ENCODE data around the gene CREB3L2. TPM values are rescaled to one million over a fixed set of nuclear protein-coding genes. Genes with fewer than 3 reads are reported as not detected.

The CREB3L2 gene
- total and polyA plus RNA-seq, 10 of the 15 experiments (the other 5 are each of a cell fraction or from before 2014, with no cell fraction given), result 6.4 to 67.1 (median 26.2) TPM

DNA sequence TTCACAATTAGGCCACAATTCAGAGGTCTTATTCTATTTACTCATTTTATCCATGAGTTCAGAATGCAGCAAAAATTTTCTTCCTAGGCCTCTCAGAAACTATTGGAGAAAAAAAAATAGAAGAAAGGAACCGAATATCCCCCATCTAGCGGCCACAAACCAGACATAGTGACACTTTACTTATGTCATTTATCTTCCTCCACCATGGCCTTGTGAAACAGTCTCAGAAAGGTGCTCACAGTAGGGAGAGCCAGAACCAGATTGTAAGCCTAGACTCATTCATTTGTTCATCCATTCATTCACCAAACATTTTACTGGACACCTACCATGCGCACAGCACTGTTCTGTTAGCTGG, 16.0 kb downstream of the CREB3L2 start (continued):
- peak; percentile 38; the same call in 1 of the 2 replicates for TF ChIP-seq BCL11A (IDR thresholded peaks at IDR 0.05; ENCODE audit: low read depth, low read length)

DNA sequence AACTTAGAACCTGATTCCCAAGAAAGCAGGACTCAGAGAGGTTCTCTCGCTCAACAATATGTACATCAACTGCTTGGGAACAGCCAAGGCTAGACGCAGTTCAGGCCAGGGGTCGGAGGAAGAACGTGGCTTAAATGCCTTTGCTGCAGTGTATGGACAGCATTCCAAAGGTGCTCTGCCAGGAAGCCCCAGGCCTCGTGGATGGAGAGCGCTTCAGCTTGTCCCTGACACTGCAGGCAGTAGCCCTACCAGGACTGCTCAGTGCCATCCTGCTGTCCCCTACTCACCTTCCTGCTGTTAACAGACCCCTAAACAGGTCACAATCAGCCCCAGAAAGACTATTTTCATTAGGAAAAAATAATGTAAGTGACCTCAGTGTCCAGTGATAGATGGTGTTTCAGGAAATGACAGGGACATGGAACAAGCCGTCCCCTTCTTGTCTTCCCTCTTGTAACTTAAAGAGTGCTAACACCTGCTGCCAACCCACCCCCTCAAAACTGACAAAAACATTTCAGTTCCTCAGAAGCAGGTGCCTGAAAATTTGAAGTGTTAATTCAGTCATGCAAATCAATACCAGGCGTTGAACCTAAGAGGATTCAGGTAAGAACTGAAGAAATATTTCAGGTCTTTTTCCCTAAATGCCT, 16.5 kb downstream of the CREB3L2 start:
- H3K4me2 ChIP-seq (ENCODE audit: control insufficient read depth, insufficient read depth), result peak overlapping the region; percentile 99
- peaks cover 31% of the 10 kb centered on the region for H3K9me3 ChIP-seq (replicated peaks; ENCODE audit: control insufficient read depth, insufficient read depth, low read length)
- H4K20me1 ChIP-seq (ENCODE audit: control insufficient read depth, insufficient read depth), result no peaks in the 10 kb centered on the region
- H3K4me1 ChIP-seq (ENCODE audit: control insufficient read depth, insufficient read depth, low read length), result peaks cover 87% of the 10 kb centered on the region
- 66% methylated on average over 8 of the region's 8 CpGs for WGBS (ENCODE audit: insufficient coverage, insufficient replicate concordance, low lambda C conversion rate, missing lambda C conversion rate)
- in situ Hi-C loops (cut with MboI) (no loop called here), intact Hi-C loops (cut with micrococcal nuclease; ENCODE audit: unreplicated experiment) (loop anchor here (5.0 kb wide), 1 partner anchor 48 kb away; no protein-coding TSS in a partner anchor)
- H2AFZ ChIP-seq (ENCODE audit: control insufficient read depth, low read depth, low read length), result no peak overlapping the region
- ChIA-PET SMC1A (ENCODE audit: uncharacterized antibody, unreplicated experiment) (interaction anchor here (1.1 to 23.6 kb wide), 9 partner anchors 16 to 82 kb away, joined by 3 to 516 read pairs (median 6); partner anchors contain the start of gene CREB3L2), POLR2A (interaction anchor here (1.2 to 8.0 kb wide), 6 partner anchors 9 to 61 kb away, joined by 4 to 127 read pairs (median 5); partner anchors contain the start of gene CREB3L2), CTCF (interaction anchor here (0.7 to 16.2 kb wide), 13 partner anchors 10 to 329 kb away, joined by 3 to 271 read pairs (median 4); partner anchors contain the start of gene CREB3L2), RAD21 (ENCODE audit: unreplicated experiment) (interaction anchor here (0.7 to 7.8 kb wide), 8 partner anchors 10 to 328 kb away, joined by 3 to 148 read pairs (median 6); partner anchors contain the start of gene CREB3L2)
- H3K27ac ChIP-seq (ENCODE audit: control insufficient read depth, insufficient read depth), result peak overlapping the region; percentile 95
- H3K27me3 ChIP-seq (replicated peaks in 1 of 2; ENCODE audit: control insufficient read depth in 2 of 2, insufficient read depth in 2 of 2, low read length in 1 of 2), result no peaks in the 10 kb centered on the region
- peak overlapping the region; percentile 4; the same call in 1 of the 2 replicates for H3K4me3 ChIP-seq
- H3K36me3 ChIP-seq (ENCODE audit: control insufficient read depth in 2 of 2, insufficient read depth in 2 of 2, low read length in 1 of 2), result peaks cover 13 to 23% of the 10 kb centered on the region in 2 experiments
- peak; percentile 58 for ATAC-seq
- peaks cover 98% of the 10 kb centered on the region for H3K79me2 ChIP-seq (ENCODE audit: control insufficient read depth, insufficient read depth, low read length)
- DNase-seq (ENCODE audit: low read depth, low spot score), result peak; percentile 69
- no peak for FAIRE-seq
- no TSS peak for BruUV-seq (replicated peaks)
- H3K9ac ChIP-seq (ENCODE audit: control insufficient read depth, insufficient read depth, low read length), result peak overlapping the region; percentile 55
- TF ChIP-seq SMAD5 (IDR thresholded peaks at IDR 0.05; ENCODE audit: low read depth) (no peak), SRF (IDR thresholded peaks at IDR 0.05; ENCODE audit: low read depth in 2 of 2, low read length in 2 of 2) (no peak), NR2C2 (IDR thresholded peaks at IDR 0.05; ENCODE audit: borderline replicate concordance, control insufficient read depth, insufficient read length, low read depth) (no peak), HDGF (IDR thresholded peaks at IDR 0.05) (peak; percentile 72; the same call in 1 of the 2 replicates), TBL1XR1 (IDR thresholded peaks at IDR 0.05; ENCODE audit: low read depth, low read length) (no peak), SMAD1 (IDR thresholded peaks at IDR 0.05; ENCODE audit: low read depth, partially characterized antibody) (no peak), HCFC1 (IDR thresholded peaks at IDR 0.05; ENCODE audit: low read length) (no peak), CBFB (IDR thresholded peaks at IDR 0.05; ENCODE audit: low read depth) (peak; percentile 49; the same call in 1 of the 2 replicates), TAF1 (IDR thresholded peaks at IDR 0.05; ENCODE audit: borderline replicate concordance, low read depth, low read length) (no peak; the same call in 1 of the 2 replicates), RBBP5 (conservative IDR thresholded peaks at IDR 0.05) (no peak), TCF12 (IDR thresholded peaks at IDR 0.05; ENCODE audit: low read depth, low read length) (peak; percentile 99), RELA (IDR thresholded peaks at IDR 0.05; ENCODE audit: borderline replicate concordance, partially characterized antibody) (no peak), CBX3 (IDR thresholded peaks at IDR 0.05; ENCODE audit: borderline replicate concordance, low read depth) (no peak), BCL11A (IDR thresholded peaks at IDR 0.05; ENCODE audit: low read depth, low read length) (peak; percentile 69), ZNF274 (IDR thresholded peaks at IDR 0.05; ENCODE audit: insufficient read depth, insufficient read length) (no peak), SP1 (IDR thresholded peaks at IDR 0.05; ENCODE audit: low read depth, low read length) (peak; percentile 14), CHD4 (IDR thresholded peaks at IDR 0.05) (no peak), RB1 (IDR thresholded peaks at IDR 0.05; ENCODE audit: borderline replicate concordance) (no peak), JUND (IDR thresholded peaks at IDR 0.05; ENCODE audit: low read depth, low read length) (no peak)
- TF ChIP-seq, protein P1, sequence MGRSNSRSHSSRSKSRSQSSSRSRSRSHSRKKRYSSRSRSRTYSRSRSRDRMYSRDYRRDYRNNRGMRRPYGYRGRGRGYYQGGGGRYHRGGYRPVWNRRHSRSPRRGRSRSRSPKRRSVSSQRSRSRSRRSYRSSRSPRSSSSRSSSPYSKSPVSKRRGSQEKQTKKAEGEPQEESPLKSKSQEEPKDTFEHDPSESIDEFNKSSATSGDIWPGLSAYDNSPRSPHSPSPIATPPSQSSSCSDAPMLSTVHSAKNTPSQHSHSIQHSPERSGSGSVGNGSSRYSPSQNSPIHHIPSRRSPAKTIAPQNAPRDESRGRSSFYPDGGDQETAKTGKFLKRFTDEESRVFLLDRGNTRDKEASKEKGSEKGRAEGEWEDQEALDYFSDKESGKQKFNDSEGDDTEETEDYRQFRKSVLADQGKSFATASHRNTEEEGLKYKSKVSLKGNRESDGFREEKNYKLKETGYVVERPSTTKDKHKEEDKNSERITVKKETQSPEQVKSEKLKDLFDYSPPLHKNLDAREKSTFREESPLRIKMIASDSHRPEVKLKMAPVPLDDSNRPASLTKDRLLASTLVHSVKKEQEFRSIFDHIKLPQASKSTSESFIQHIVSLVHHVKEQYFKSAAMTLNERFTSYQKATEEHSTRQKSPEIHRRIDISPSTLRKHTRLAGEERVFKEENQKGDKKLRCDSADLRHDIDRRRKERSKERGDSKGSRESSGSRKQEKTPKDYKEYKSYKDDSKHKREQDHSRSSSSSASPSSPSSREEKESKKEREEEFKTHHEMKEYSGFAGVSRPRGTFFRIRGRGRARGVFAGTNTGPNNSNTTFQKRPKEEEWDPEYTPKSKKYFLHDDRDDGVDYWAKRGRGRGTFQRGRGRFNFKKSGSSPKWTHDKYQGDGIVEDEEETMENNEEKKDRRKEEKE (IDR thresholded peaks at IDR 0.05), result no peak
- TF ChIP-seq, protein P2, sequence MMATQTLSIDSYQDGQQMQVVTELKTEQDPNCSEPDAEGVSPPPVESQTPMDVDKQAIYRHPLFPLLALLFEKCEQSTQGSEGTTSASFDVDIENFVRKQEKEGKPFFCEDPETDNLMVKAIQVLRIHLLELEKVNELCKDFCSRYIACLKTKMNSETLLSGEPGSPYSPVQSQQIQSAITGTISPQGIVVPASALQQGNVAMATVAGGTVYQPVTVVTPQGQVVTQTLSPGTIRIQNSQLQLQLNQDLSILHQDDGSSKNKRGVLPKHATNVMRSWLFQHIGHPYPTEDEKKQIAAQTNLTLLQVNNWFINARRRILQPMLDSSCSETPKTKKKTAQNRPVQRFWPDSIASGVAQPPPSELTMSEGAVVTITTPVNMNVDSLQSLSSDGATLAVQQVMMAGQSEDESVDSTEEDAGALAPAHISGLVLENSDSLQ (IDR thresholded peaks at IDR 0.05), result no peak

Data from GM12878 (cell line).